ENCODE data around the gene PELI1. TPM values are rescaled to one million over a fixed set of nuclear protein-coding genes. Genes with fewer than 3 reads are reported as not detected.

The PELI1 gene
- total RNA-seq, 1 donor from 2014 or later = 31.5 TPM

DNA sequence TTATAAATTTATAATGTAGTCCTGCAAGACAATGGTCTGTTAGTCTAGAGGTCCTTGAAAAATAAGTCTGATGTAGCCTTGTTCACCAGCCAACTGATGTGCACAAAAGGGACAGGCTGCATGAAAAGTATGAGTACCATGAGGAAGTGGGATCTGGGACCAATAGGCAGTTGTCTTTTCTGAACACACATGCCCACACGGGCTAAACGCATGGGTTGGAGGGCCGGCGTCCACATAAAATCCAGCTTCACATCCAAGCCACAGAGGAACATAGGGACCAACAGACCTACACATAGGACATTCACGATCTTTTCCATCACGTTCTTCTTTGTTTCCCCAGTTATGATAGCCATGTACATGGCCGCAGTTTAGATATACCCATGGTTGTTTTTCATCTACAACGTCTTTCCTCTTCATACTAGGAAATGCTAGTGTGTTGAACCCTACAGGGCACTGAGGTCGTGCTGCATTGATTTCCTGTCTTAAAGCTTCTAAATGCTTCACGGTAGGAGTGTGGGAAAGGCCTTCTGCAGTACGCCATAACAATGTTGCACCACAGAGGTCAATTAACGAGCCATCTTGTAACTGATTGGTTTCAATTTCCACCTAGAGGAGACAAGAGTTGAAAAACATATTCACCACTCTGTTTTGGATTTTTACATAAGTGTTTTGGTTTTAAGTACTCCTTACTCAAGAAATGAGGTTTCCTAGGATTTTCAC lies 49.4 kb downstream of the PELI1 start:
- no peak overlapping the region for H3K4me3 Mint-ChIP-seq (ENCODE audit: unreplicated experiment)

DNA sequence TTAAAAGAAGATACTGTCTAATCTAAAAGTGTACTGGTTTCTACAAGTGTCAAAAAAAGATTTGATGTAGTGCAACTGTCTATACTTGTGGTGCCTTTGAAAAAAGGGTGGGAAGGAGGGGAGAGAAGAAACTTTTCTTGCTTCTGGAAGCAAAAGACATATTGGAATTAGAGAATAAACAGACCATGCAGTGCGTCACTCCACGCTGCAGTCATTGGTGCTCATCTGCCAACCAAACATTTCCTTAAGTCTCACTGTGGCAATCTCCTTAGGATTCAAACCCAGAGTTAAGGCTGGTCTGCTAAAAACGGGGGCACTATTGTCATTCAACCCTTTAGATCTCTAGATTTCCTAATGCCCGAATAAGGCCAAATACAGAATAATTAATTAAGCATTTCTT lies 50.9 kb downstream of the PELI1 start:
- DNase-seq (ENCODE audit: extremely low spot score, unreplicated experiment) = no peak
- Mint-ChIP-seq H3K4me3 (ENCODE audit: unreplicated experiment) (no peak overlapping the region), H3K27me3 (ENCODE audit: unreplicated experiment) (no peaks in the 10 kb centered on the region), H3K27ac (ENCODE audit: unreplicated experiment) (no peak overlapping the region), H3K36me3 (ENCODE audit: unreplicated experiment) (peaks cover 53% of the 10 kb centered on the region), H3K9me3 (ENCODE audit: unreplicated experiment) (peaks cover 6% of the 10 kb centered on the region), H3K4me1 (ENCODE audit: unreplicated experiment) (peaks cover 3% of the 10 kb centered on the region)
- TF ChIP-seq, protein P1, sequence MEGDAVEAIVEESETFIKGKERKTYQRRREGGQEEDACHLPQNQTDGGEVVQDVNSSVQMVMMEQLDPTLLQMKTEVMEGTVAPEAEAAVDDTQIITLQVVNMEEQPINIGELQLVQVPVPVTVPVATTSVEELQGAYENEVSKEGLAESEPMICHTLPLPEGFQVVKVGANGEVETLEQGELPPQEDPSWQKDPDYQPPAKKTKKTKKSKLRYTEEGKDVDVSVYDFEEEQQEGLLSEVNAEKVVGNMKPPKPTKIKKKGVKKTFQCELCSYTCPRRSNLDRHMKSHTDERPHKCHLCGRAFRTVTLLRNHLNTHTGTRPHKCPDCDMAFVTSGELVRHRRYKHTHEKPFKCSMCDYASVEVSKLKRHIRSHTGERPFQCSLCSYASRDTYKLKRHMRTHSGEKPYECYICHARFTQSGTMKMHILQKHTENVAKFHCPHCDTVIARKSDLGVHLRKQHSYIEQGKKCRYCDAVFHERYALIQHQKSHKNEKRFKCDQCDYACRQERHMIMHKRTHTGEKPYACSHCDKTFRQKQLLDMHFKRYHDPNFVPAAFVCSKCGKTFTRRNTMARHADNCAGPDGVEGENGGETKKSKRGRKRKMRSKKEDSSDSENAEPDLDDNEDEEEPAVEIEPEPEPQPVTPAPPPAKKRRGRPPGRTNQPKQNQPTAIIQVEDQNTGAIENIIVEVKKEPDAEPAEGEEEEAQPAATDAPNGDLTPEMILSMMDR (IDR thresholded peaks at IDR 0.05) = no peak

More for the DNA sequence above, 49.4 kb downstream of the PELI1 start:
- TF ChIP-seq, protein P1 (IDR thresholded peaks at IDR 0.05) = no peak
- peaks cover 6% of the 10 kb centered on the region for H3K9me3 Mint-ChIP-seq (ENCODE audit: unreplicated experiment)
- no peak overlapping the region for H3K27ac Mint-ChIP-seq (ENCODE audit: unreplicated experiment)
- H3K4me1 Mint-ChIP-seq (ENCODE audit: unreplicated experiment) = peaks cover 3% of the 10 kb centered on the region
- DNase-seq (ENCODE audit: extremely low spot score, unreplicated experiment) = no peak
- H3K27me3 Mint-ChIP-seq (ENCODE audit: unreplicated experiment) = no peaks in the 10 kb centered on the region
- peaks cover 57% of the 10 kb centered on the region for H3K36me3 Mint-ChIP-seq (ENCODE audit: unreplicated experiment)

DNA sequence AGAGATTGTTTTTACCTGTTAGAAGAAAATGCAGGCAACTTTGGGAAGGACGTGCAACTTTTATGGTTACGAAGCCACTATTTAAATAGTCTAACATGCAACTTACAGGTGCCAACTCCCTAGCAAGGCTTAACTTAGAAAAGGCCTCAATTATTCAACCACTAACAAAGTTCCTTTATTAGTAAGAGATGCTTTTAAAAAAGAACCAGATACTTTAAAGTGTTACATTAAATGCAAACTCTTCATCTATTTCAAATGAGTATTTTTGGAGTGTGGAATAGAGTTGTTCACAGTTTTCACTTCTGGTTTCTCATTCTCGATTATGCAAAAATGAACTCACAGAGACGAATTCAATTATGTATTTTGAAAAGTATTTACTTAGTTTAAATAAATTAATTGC lies 51.7 kb downstream of the PELI1 start:
- no peak for DNase-seq (ENCODE audit: extremely low spot score, unreplicated experiment)
- Mint-ChIP-seq H3K4me1 (ENCODE audit: unreplicated experiment) (peaks cover 3% of the 10 kb centered on the region), H3K27ac (ENCODE audit: unreplicated experiment) (no peak overlapping the region), H3K36me3 (ENCODE audit: unreplicated experiment) (peaks cover 46% of the 10 kb centered on the region), H3K4me3 (ENCODE audit: unreplicated experiment) (no peak overlapping the region), H3K9me3 (ENCODE audit: unreplicated experiment) (peaks cover 6% of the 10 kb centered on the region), H3K27me3 (ENCODE audit: unreplicated experiment) (no peaks in the 10 kb centered on the region)
- TF ChIP-seq, protein P1 (IDR thresholded peaks at IDR 0.05) = no peak

DNA sequence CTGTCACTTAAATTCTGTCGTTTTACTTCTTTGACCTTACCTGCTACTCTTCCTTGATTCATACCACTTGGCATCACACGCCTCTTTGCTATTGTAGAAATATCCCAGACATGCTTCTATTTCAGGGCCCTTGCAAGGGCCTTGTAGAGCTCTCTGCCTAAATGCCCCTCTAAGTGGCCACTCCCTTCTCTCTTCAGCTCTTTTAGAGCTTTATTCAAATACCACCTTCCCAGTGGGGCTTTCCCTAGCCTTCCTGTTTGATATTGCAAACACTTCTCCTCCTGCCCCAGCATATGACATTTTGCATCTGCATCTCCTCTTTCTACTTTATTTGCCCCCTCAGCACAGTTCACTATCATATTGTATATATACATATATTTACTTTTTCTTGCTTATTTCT lies 54.0 kb downstream of the PELI1 start:
- Mint-ChIP-seq H3K9me3 (ENCODE audit: unreplicated experiment) (no peaks in the 10 kb centered on the region), H3K4me1 (ENCODE audit: unreplicated experiment) (peaks cover 3% of the 10 kb centered on the region), H3K27ac (ENCODE audit: unreplicated experiment) (no peak overlapping the region), H3K36me3 (ENCODE audit: unreplicated experiment) (peaks cover 31% of the 10 kb centered on the region), H3K27me3 (ENCODE audit: unreplicated experiment) (no peaks in the 10 kb centered on the region), H3K4me3 (ENCODE audit: unreplicated experiment) (no peak overlapping the region)
- TF ChIP-seq, protein P1 (IDR thresholded peaks at IDR 0.05) = no peak
- no peak for DNase-seq (ENCODE audit: extremely low spot score, unreplicated experiment)

DNA sequence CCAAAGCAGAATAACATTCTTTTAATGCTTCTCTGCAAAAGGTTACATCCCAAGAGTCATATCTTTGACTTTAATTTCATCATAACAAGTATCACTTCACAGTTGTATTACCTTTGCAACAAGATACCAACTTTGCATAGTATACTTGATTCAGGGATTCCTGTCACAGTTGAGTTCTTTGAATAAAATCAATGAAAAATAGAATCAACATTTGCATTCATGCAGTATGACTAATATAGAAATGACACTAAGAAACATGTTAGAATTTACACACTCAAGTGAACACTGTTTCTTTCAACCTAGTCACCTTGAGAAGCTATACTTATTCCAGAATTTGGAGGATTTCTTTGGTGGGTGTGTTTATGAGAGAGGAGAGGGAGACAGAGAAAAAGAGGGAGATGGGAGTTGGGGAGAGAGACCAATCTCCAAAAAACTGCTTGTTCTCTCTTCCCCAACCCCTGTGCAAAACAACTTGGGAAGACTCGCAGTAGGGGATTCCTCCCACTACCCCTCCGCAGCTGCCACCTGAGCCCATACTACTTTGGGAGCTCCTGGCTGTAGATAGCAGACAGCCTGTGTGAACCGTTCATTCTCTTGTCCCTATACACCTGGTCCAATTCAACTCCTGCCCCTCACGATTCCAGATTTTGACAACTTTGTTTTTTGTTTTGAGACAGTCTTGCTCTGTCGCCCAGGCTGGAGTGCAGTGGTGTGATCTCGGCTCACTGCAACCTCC lies 57.7 kb downstream of the PELI1 start:
- peaks cover 16% of the 10 kb centered on the region for H3K36me3 Mint-ChIP-seq (ENCODE audit: unreplicated experiment)
- no peak for DNase-seq (ENCODE audit: extremely low spot score, unreplicated experiment)
- TF ChIP-seq, protein P1 (IDR thresholded peaks at IDR 0.05) = no peak
- H3K9me3 Mint-ChIP-seq (ENCODE audit: unreplicated experiment) = no peaks in the 10 kb centered on the region
- no peak overlapping the region for H3K27ac Mint-ChIP-seq (ENCODE audit: unreplicated experiment)
- H3K27me3 Mint-ChIP-seq (ENCODE audit: unreplicated experiment) = no peaks in the 10 kb centered on the region
- peaks cover 3% of the 10 kb centered on the region for H3K4me1 Mint-ChIP-seq (ENCODE audit: unreplicated experiment)
- H3K4me3 Mint-ChIP-seq (ENCODE audit: unreplicated experiment) = no peak overlapping the region
